GM23338 (cell line): ENCODE results near the gene CD28. TPM values are rescaled to one million over a fixed set of nuclear protein-coding genes. Genes with fewer than 3 reads are reported as not detected.

ENCODE experiments used
- ATAC-seq: fragments of 200-7000 bp; cut with Tn5 transposase; 3 replicates; pipeline ENCODE4 v1.9.1; 2020
- DNase-seq: peaks from one replicate; pipeline ENCODE4 v3.0.0-alpha.2; 2015; ENCODE audit warnings: low spot score
- H2AFZ ChIP-seq: fragments of 200-600 bp; sonication (generic); 2 replicates; pipeline ENCODE4 v1.8.0; 2016; ENCODE audit warnings: antibody characterized with exemption, mild to moderate bottlenecking, moderate library complexity
- H3F3A ChIP-seq: fragments of 200-600 bp; sonication (generic); replicated peaks from 2 replicates; pipeline ENCODE4 v1.8.0; 2017; ENCODE audit warnings: antibody characterized with exemption, mixed run types, low read depth
- H3K27ac ChIP-seq: fragments of 200-600 bp; sonication (generic); 2 replicates; pipeline ENCODE4 v1.6.1; 2016; ENCODE audit warnings: low read depth
- H3K27me3 ChIP-seq: fragments of 200-600 bp; sonication (generic); 2 replicates; pipeline ENCODE4 v1.8.0; 2016; ENCODE audit warnings: mild to moderate bottlenecking, mixed run types, moderate library complexity; ENCODE audit not compliant: insufficient read depth
- H3K36me3 ChIP-seq: fragments of 200-600 bp; sonication (generic); 2 replicates; pipeline ENCODE4 v1.8.0; 2016; ENCODE audit warnings: mild to moderate bottlenecking; ENCODE audit not compliant: insufficient read depth
- H3K4me1 ChIP-seq: fragments of 200-600 bp; sonication (generic); 2 replicates; pipeline ENCODE4 v1.8.0; 2016; ENCODE audit warnings: mild to moderate bottlenecking, moderate library complexity; ENCODE audit not compliant: insufficient read depth
- H3K4me2 ChIP-seq: fragments of 200-600 bp; sonication (generic); 2 replicates; pipeline ENCODE4 v1.7.1; 2017; ENCODE audit warnings: mixed run types
- H3K4me3 ChIP-seq: fragments of 200-600 bp; sonication (generic); 2 replicates; pipeline ENCODE4 v1.6.1; 2016; ENCODE audit warnings: mixed run types
- H3K79me2 ChIP-seq: fragments of 200-600 bp; sonication (generic); replicated peaks from 2 replicates; pipeline ENCODE4 v1.8.0; 2017; ENCODE audit warnings: mild to moderate bottlenecking; ENCODE audit not compliant: insufficient read depth
- H3K9me2 ChIP-seq: fragments of 200-600 bp; sonication (generic); 2 replicates; pipeline ENCODE4 v1.8.0; 2017; ENCODE audit not compliant: insufficient read depth
- H4K20me1 ChIP-seq: fragments of 200-600 bp; sonication (generic); replicated peaks from 2 replicates; pipeline ENCODE4 v1.8.0; 2017; ENCODE audit warnings: mild to moderate bottlenecking; ENCODE audit not compliant: insufficient read depth
- H3K27ac Mint-ChIP-seq: 2 replicates; pipeline ENCODE4 v1.8.0; 2020; ENCODE audit warnings: inconsistent platforms, mild to moderate bottlenecking, moderate library complexity, mixed read lengths
- H3K27me3 Mint-ChIP-seq: 3 replicates; pipeline ENCODE4 v1.8.0; 2022; ENCODE audit warnings: low read depth, mild to moderate bottlenecking, moderate library complexity, mixed read lengths, inconsistent platforms; ENCODE audit not compliant: insufficient read depth, poor library complexity
- H3K36me3 Mint-ChIP-seq: 3 replicates; pipeline ENCODE4 v1.8.0; 2021; ENCODE audit warnings: low read depth, mild to moderate bottlenecking, inconsistent platforms, moderate library complexity, mixed read lengths
- H3K4me1 Mint-ChIP-seq: 3 replicates; pipeline ENCODE4 v1.8.0; 2020; ENCODE audit warnings: mild to moderate bottlenecking, inconsistent platforms, mixed read lengths
- H3K4me3 Mint-ChIP-seq: 3 replicates; pipeline ENCODE4 v1.8.0; 2021; ENCODE audit warnings: moderate library complexity, mild to moderate bottlenecking, inconsistent platforms, mixed read lengths
- H3K9me3 Mint-ChIP-seq: 3 replicates; pipeline ENCODE4 v1.8.0; 2020; ENCODE audit warnings: moderate library complexity, mild to moderate bottlenecking, inconsistent platforms, mixed read lengths
- CREB1 ChIP-seq: fragments of 250-450 bp; sonication (Bioruptor Pico); IDR thresholded peaks from 2 replicates; pipeline ENCODE4 v1.5.0; 2020; ENCODE audit warnings: low read depth, mild to moderate bottlenecking, moderate library complexity
- JUNB ChIP-seq: IDR thresholded peaks from one replicate; pipeline ENCODE4 v1.6.1; 2016; ENCODE audit warnings: antibody characterized with exemption; ENCODE audit not compliant: unreplicated experiment
- NANOG ChIP-seq: IDR thresholded peaks from 2 replicates; pipeline ENCODE4 v1.6.1; 2016; ENCODE audit warnings: antibody characterized with exemption, borderline replicate concordance
- POLR2AphosphoS5 ChIP-seq: IDR thresholded peaks from 2 replicates; pipeline ENCODE4 v1.6.1; 2016; ENCODE audit warnings: antibody characterized with exemption, low read depth
- STAT1 ChIP-seq: IDR thresholded peaks from one replicate; pipeline ENCODE4 v1.6.1; 2016; ENCODE audit warnings: antibody characterized with exemption; ENCODE audit not compliant: unreplicated experiment
- ZNF114 ChIP-seq: fragments of 250-450 bp; sonication (Bioruptor Pico); IDR thresholded peaks from 2 replicates; pipeline ENCODE4 v1.5.0; 2020; ENCODE audit warnings: mild to moderate bottlenecking, moderate library complexity
- ZNF331 ChIP-seq: fragments of 250-450 bp; sonication (Bioruptor Pico); IDR thresholded peaks from 2 replicates; pipeline ENCODE4 v1.5.0; 2020; ENCODE audit warnings: low read depth, mild to moderate bottlenecking, moderate library complexity
- polyA plus RNA-seq: library from polyadenylated mRNA; unstranded; fragments of >200 nt; fragmentation: Nextera tagmentation; extraction: Ambion mirVana; gene quantifications from 2 replicates; pipeline ENCODE4 v1.2.1, GENCODE V29; 2016
- total RNA-seq: library from RNA; depleted of rRNA; stranded (reverse); fragments of >200 nt; shearing (Covaris generic); gene quantifications from 2 replicates; pipeline ENCODE4 v1.2.3, GENCODE V29; 2014
- TF ChIP-seq, protein P1 (sequence below), 2 experiments: fragments of 200-600 bp in 1 of 2; sonication (generic) in 1 of 2; conservative IDR thresholded peaks; 2 replicates each; pipeline versions ENCODE4 v1.5.1 to v1.6.1; 2016 to 2017; ENCODE audit warnings: antibody characterized with exemption in 2 of 2, low read depth in 2 of 2, mild to moderate bottlenecking in 2 of 2, moderate library complexity in 1 of 2
- TF ChIP-seq, protein P2 (sequence below): IDR thresholded peaks from one replicate; pipeline ENCODE4 v1.6.1; 2018; ENCODE audit warnings: antibody characterized with exemption; ENCODE audit not compliant: unreplicated experiment

Gene CD28
- total and polyA plus RNA-seq, 2 experiments from 2014 or later, result not detected

DNA sequence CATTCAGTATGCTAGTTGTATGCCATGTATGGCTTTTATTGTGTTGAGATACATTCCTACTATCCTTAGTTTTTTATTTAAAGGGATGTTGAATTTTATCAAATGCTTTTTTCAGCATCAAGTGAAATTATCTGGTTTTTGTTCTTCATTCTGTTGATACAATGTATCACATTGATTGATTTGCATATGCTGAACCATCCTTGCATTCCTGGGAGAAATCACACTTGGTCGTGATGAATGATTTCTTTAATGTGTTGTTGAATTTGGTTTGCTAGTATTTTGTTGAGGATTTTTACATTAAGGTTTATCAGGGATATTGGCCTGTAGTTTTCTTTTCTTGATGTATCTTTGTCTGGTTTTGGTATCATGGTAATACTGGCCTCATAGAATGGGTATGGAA lies 49.7 kb downstream of the CD28 start:
- TF ChIP-seq ZNF114 (CRISPR knock-in tag) (no peak), NANOG (no peak), JUNB (no peak)
- TF ChIP-seq, protein P1, sequence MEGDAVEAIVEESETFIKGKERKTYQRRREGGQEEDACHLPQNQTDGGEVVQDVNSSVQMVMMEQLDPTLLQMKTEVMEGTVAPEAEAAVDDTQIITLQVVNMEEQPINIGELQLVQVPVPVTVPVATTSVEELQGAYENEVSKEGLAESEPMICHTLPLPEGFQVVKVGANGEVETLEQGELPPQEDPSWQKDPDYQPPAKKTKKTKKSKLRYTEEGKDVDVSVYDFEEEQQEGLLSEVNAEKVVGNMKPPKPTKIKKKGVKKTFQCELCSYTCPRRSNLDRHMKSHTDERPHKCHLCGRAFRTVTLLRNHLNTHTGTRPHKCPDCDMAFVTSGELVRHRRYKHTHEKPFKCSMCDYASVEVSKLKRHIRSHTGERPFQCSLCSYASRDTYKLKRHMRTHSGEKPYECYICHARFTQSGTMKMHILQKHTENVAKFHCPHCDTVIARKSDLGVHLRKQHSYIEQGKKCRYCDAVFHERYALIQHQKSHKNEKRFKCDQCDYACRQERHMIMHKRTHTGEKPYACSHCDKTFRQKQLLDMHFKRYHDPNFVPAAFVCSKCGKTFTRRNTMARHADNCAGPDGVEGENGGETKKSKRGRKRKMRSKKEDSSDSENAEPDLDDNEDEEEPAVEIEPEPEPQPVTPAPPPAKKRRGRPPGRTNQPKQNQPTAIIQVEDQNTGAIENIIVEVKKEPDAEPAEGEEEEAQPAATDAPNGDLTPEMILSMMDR (conservative IDR thresholded peaks at IDR 0.05; ENCODE audit: low read depth in 2 of 2), result no peak
- H4K20me1 ChIP-seq, result no peaks in the 10 kb centered on the region
- peaks cover 14% of the 10 kb centered on the region; the same call in 2 of the 3 replicates for H3K9me3 Mint-ChIP-seq
- peaks cover 9% of the 10 kb centered on the region; the same call in 2 of the 3 replicates for H3K36me3 Mint-ChIP-seq
- no peak overlapping the region for H3K4me3 ChIP-seq
- H3K4me1 ChIP-seq, result 0 out of 2 replicates have a peak, but pooled peaks cover 4% of the 10 kb centered on the region
- H3K79me2 ChIP-seq, result no peaks in the 10 kb centered on the region
- peaks cover 4% of the 10 kb centered on the region; the same call in 1 of the 3 replicates for H3K4me1 Mint-ChIP-seq
- no peak overlapping the region for H3K4me2 ChIP-seq
- no peak overlapping the region for H3K27ac ChIP-seq
- H3F3A ChIP-seq, result no peaks in the 10 kb centered on the region
- DNase-seq (no peak), ATAC-seq (no peak)
- no peaks in the 10 kb centered on the region for H3K27me3 ChIP-seq
- peaks cover 17% of the 10 kb centered on the region for H3K9me2 ChIP-seq
- no peak overlapping the region for H3K4me3 Mint-ChIP-seq
- no peaks in the 10 kb centered on the region for H3K36me3 ChIP-seq
- no peak overlapping the region for H3K27ac Mint-ChIP-seq
- peaks cover 6% of the 10 kb centered on the region for H3K27me3 Mint-ChIP-seq
- H2AFZ ChIP-seq, result no peak overlapping the region

DNA sequence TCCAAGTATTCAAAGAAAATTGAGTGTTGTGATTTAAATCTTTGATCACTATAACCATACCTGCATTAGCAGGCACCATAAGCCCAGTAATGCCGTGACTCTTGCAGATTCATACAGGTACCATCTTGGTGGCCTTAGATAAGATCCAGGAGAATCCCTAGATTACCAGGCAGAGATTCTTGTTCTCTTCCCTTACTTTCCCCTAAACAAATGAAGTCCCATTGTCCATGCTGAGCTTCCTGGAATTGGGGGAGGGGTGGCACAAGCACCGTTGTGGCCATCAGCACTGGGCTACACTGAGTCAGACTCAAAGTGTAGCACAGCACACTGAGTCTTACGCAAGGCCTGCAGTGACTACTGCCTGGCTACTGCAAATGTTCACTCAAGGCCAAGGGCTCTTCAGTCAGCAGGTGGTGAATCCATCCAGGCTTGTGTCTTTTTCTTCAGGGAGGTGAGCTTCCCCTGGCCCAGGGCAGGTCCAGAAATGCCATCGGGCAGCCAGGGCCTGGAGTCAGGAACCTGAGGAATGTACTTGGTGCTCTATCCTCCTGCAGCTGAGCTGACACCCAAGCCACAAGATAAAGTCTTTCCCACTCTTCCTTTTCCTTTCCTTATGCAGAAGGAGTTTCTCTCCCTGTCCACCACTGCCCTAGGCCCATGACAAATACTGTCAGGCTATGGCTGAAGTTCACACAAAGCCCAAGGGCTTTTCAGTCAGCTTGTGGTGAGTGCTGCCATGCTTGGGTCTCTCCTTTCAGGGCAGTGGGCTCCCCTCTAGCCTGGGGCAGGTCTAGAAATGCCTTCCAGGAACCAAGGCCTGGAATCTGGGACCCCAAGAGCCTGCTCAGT lies 52.6 kb downstream of the CD28 start:
- Histone ChIP-seq H3K27me3 (no peaks in the 10 kb centered on the region), H3K36me3 (no peaks in the 10 kb centered on the region), H3K27ac (no peak overlapping the region), H3K4me2 (no peak overlapping the region), H3K4me1 (0 out of 2 replicates have a peak, but pooled peaks cover 4% of the 10 kb centered on the region), H3K9me2 (peaks cover 9% of the 10 kb centered on the region), H4K20me1 (no peaks in the 10 kb centered on the region), H3F3A (no peaks in the 10 kb centered on the region), H2AFZ (no peak overlapping the region), H3K79me2 (no peaks in the 10 kb centered on the region), H3K4me3 (no peak overlapping the region)
- Mint-ChIP-seq H3K27me3 (peaks cover 6% of the 10 kb centered on the region), H3K36me3 (peaks cover 9% of the 10 kb centered on the region; the same call in 2 of the 3 replicates), H3K9me3 (peaks cover 14% of the 10 kb centered on the region; the same call in 2 of the 3 replicates), H3K4me3 (no peak overlapping the region), H3K4me1 (peaks cover 4% of the 10 kb centered on the region; the same call in 1 of the 3 replicates), H3K27ac (no peak overlapping the region)
- DNase-seq, result no peak
- ATAC-seq, result no peak
- TF ChIP-seq CREB1 (CRISPR knock-in tag) (no peak), POLR2AphosphoS5 (no peak), NANOG (no peak), ZNF331 (CRISPR knock-in tag) (no peak), ZNF114 (CRISPR knock-in tag) (no peak), STAT1 (no peak)
- TF ChIP-seq, protein P2, sequence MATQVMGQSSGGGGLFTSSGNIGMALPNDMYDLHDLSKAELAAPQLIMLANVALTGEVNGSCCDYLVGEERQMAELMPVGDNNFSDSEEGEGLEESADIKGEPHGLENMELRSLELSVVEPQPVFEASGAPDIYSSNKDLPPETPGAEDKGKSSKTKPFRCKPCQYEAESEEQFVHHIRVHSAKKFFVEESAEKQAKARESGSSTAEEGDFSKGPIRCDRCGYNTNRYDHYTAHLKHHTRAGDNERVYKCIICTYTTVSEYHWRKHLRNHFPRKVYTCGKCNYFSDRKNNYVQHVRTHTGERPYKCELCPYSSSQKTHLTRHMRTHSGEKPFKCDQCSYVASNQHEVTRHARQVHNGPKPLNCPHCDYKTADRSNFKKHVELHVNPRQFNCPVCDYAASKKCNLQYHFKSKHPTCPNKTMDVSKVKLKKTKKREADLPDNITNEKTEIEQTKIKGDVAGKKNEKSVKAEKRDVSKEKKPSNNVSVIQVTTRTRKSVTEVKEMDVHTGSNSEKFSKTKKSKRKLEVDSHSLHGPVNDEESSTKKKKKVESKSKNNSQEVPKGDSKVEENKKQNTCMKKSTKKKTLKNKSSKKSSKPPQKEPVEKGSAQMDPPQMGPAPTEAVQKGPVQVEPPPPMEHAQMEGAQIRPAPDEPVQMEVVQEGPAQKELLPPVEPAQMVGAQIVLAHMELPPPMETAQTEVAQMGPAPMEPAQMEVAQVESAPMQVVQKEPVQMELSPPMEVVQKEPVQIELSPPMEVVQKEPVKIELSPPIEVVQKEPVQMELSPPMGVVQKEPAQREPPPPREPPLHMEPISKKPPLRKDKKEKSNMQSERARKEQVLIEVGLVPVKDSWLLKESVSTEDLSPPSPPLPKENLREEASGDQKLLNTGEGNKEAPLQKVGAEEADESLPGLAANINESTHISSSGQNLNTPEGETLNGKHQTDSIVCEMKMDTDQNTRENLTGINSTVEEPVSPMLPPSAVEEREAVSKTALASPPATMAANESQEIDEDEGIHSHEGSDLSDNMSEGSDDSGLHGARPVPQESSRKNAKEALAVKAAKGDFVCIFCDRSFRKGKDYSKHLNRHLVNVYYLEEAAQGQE, result no peak
